Measurements from ENCODE around the gene TEX19.

TEX19 gene

DNA sequence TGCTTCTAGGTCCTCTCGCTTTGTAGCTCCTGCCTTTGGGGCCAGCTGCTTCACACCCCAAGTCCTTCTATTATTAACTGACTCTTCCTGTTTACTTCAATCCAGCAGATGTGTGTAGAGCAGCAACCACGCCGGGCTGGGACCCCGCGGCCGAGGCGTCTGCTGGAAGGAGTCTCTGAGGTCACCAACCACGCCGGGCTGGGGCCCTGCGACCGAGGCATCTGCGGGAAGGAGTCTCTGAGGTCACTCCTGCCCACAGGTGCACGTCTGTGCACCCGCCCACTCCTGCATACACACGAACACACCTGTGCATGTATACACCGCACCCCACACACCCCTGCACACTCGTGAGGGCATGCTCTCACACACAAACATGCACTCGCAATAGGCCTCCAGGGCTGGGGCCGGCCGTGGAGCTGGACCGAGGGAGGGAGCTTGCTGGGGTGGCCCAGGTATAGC is 7.8 kb upstream of the TEX19 start:
- in situ Hi-C loops (cut with HindIII; ENCODE audit: low sequenced_read_pairs), result no loop called here
- no peak for DNase-seq (ENCODE audit: low read depth, low spot score)
- TF ChIP-seq, protein P1, sequence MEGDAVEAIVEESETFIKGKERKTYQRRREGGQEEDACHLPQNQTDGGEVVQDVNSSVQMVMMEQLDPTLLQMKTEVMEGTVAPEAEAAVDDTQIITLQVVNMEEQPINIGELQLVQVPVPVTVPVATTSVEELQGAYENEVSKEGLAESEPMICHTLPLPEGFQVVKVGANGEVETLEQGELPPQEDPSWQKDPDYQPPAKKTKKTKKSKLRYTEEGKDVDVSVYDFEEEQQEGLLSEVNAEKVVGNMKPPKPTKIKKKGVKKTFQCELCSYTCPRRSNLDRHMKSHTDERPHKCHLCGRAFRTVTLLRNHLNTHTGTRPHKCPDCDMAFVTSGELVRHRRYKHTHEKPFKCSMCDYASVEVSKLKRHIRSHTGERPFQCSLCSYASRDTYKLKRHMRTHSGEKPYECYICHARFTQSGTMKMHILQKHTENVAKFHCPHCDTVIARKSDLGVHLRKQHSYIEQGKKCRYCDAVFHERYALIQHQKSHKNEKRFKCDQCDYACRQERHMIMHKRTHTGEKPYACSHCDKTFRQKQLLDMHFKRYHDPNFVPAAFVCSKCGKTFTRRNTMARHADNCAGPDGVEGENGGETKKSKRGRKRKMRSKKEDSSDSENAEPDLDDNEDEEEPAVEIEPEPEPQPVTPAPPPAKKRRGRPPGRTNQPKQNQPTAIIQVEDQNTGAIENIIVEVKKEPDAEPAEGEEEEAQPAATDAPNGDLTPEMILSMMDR (IDR thresholded peaks at IDR 0.05; ENCODE audit: low read depth, low read length), result no peak
- no peak overlapping the region for H3K4me3 ChIP-seq (ENCODE audit: low read depth, low read length)

DNA sequence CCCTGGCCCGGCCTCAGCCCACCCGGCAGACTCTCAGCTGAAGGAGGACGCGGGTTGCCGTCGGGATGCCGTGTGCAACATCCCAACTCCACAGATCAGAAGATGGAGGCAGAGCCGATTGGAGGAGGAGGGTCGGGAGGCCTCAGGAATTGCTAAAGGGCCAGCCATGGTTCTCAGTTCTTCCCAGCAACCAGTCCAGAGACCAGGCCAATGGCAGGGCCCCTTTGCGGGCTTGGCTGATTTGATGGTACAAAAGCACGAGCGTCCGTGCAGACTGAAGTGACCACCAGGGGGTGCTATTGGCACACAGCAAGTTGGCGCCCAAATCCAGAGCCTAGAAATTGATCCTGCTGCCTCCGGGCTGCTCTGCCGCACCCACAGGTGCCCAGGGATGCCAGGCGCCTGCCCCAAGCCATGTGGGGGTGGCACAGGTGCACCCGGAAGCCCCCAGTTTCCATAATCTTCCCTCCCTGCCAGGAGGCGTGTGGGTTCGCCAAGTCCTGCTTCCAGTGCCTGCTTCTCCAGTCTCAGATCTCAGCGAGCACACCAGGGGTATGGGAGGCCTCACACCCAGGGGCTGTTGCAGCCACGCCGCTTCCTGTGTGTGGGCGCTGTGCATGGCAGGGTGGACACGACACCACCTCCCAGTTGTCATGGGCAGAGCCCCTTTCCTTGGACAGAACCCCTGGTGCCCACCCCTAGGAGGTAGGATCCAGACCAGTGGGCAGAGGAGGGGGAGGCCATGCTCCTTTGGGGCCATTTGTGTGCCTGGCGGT is 7.1 kb upstream of the TEX19 start:
- DNase-seq (ENCODE audit: low read depth, low spot score), result peak; percentile 87
- TF ChIP-seq, protein P1 (IDR thresholded peaks at IDR 0.05; ENCODE audit: low read depth, low read length), result peak; percentile 95
- no peak overlapping the region for H3K4me3 ChIP-seq (ENCODE audit: low read depth, low read length)
- in situ Hi-C loops (cut with HindIII; ENCODE audit: low sequenced_read_pairs), result no loop called here

- H3K4me3 ChIP-seq (ENCODE audit: low read depth, low read length), result no peak overlapping the region
- DNase-seq (ENCODE audit: low read depth, low spot score), result no peak
- TF ChIP-seq, protein P1 (IDR thresholded peaks at IDR 0.05; ENCODE audit: low read depth, low read length), result no peak
- in situ Hi-C loops (cut with HindIII; ENCODE audit: low sequenced_read_pairs), result no loop called here
Observed at GRCh38 chr17:82353484-82353883, 5.6 kb upstream of the TEX19 start.

DNA sequence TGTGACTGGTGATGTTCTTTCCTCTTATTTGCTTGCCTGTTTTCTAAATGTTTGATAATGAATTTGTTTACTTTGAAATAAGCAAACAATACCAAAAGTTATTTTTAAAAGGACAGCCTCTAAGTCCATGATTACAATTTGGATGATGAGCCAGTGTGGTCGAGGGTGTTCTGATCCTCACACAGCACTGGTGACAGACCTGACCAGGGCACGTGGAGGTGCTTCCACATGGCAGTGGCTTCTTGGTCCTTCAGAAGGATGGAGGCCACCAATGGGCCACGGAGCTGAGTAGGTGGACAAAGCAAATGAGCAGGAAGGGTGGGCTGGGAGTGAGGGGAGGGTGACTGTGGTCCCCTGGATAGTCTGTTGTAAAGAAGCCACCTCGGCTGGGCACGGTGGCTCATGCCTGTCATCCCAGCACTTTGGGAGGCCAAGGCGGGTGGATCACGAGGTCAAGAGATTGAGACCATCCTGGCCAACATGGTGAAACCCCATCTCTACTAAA is 4.2 kb upstream of the TEX19 start:
- TF ChIP-seq, protein P1 (IDR thresholded peaks at IDR 0.05; ENCODE audit: low read depth, low read length), result no peak
- H3K4me3 ChIP-seq (ENCODE audit: low read depth, low read length), result no peak overlapping the region
- no peak for DNase-seq (ENCODE audit: low read depth, low spot score)
- in situ Hi-C loops (cut with HindIII; ENCODE audit: low sequenced_read_pairs), result no loop called here

GRCh38 chr17:82355770-82356427 is 3.1 kb upstream of the TEX19 start:
- no peak for DNase-seq (ENCODE audit: low read depth, low spot score)
- TF ChIP-seq, protein P1 (IDR thresholded peaks at IDR 0.05; ENCODE audit: low read depth, low read length), result no peak
- in situ Hi-C loops (cut with HindIII; ENCODE audit: low sequenced_read_pairs), result no loop called here
- H3K4me3 ChIP-seq (ENCODE audit: low read depth, low read length), result no peak overlapping the region

- DNase-seq (ENCODE audit: low read depth, low spot score), result no peak
- no peak overlapping the region for H3K4me3 ChIP-seq (ENCODE audit: low read depth, low read length)
- TF ChIP-seq, protein P1 (IDR thresholded peaks at IDR 0.05; ENCODE audit: low read depth, low read length), result no peak
- in situ Hi-C loops (cut with HindIII; ENCODE audit: low sequenced_read_pairs), result no loop called here
Observed at GRCh38 chr17:82356845-82357355, 2.1 kb upstream of the TEX19 start.
